ENCODE measurements around the gene TAPBPL.

DNA sequence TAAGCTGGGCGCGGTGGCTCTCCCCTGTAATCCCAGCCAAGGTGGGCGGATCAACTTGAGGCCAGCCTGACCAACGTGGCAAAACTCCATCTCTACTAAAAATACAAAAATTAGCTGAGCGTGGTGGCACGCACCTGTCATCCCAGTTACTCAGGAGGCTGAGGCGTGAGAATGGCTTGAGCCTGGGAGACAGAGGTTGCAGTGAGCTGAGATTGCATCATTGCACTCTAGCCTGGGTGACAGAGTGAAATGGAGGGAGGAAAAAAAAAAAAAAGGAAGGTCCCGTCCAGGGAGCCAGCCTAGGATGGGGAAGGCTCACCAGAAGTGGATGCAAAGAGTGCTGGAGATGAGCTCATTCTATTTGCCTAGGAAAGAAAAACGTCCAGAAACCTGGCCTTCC is 9.0 kb upstream of the TAPBPL start:
- TF ChIP-seq, protein P1, sequence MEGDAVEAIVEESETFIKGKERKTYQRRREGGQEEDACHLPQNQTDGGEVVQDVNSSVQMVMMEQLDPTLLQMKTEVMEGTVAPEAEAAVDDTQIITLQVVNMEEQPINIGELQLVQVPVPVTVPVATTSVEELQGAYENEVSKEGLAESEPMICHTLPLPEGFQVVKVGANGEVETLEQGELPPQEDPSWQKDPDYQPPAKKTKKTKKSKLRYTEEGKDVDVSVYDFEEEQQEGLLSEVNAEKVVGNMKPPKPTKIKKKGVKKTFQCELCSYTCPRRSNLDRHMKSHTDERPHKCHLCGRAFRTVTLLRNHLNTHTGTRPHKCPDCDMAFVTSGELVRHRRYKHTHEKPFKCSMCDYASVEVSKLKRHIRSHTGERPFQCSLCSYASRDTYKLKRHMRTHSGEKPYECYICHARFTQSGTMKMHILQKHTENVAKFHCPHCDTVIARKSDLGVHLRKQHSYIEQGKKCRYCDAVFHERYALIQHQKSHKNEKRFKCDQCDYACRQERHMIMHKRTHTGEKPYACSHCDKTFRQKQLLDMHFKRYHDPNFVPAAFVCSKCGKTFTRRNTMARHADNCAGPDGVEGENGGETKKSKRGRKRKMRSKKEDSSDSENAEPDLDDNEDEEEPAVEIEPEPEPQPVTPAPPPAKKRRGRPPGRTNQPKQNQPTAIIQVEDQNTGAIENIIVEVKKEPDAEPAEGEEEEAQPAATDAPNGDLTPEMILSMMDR (IDR thresholded peaks at IDR 0.05; ENCODE audit: low read length) = no peak
- no peak for TF ChIP-seq EZH2 (IDR thresholded peaks at IDR 0.05; ENCODE audit: borderline replicate concordance, low read length)

Measured in OCI-LY1 (cell line).